SKM-1 (cell line): ENCODE results near the gene LRRK2.
A peak's percentile ranks its signal among the peaks of the same experiment; 100 is the strongest.

ENCODE experiments used
- DNase-seq: peaks from one replicate; lab custom pipeline; 2025; ENCODE audit not compliant: unreplicated experiment; lab: John Stamatoyannopoulos, UW

Gene LRRK2

GRCh38 chr12:40224439-40225291 lies at the start of gene LRRK2:
TSS of gene LRRK2 (plus strand) at chr12:40224997. CDS start at chr12:40225132, 135 bp downstream.
- peak; percentile 32 for DNase-seq

- DNase-seq = no peak
Measured at GRCh38 chr12:40175045-40175444, 49.8 kb upstream of the LRRK2 start.

GRCh38 chr12:40175489-40175888 lies 49.3 kb upstream of the LRRK2 start:
- no peak for DNase-seq

GRCh38 chr12:40178701-40179100 lies 46.1 kb upstream of the LRRK2 start:
- no peak for DNase-seq

GRCh38 chr12:40181490-40181889 lies 43.3 kb upstream of the LRRK2 start:
- no peak for DNase-seq

GRCh38 chr12:40183715-40184114 lies 41.1 kb upstream of the LRRK2 start:
- no peak for DNase-seq

- DNase-seq = no peak
Measured at GRCh38 chr12:40184493-40185302, 40.1 kb upstream of the LRRK2 start.

- DNase-seq = no peak
Measured at GRCh38 chr12:40185303-40185693, 39.5 kb upstream of the LRRK2 start.

- no peak for DNase-seq
Measured at GRCh38 chr12:40188558-40189320, 36.1 kb upstream of the LRRK2 start.

- no peak for DNase-seq
Measured at GRCh38 chr12:40192704-40193255, 32.0 kb upstream of the LRRK2 start.

GRCh38 chr12:40194846-40195245 lies 30.0 kb upstream of the LRRK2 start:
- DNase-seq = no peak

- no peak for DNase-seq
Measured at GRCh38 chr12:40197590-40197989, 27.2 kb upstream of the LRRK2 start.

- no peak for DNase-seq
Measured at GRCh38 chr12:40198601-40199000, 26.2 kb upstream of the LRRK2 start.

- DNase-seq = no peak
Measured at GRCh38 chr12:40202095-40203059, 22.4 kb upstream of the LRRK2 start.

GRCh38 chr12:40203060-40203430 lies 21.8 kb upstream of the LRRK2 start:
- DNase-seq = no peak

GRCh38 chr12:40204337-40204736 lies 20.5 kb upstream of the LRRK2 start:
- no peak for DNase-seq

- DNase-seq = no peak
Measured at GRCh38 chr12:40207551-40207950, 17.2 kb upstream of the LRRK2 start.

GRCh38 chr12:40208707-40209446 lies 15.9 kb upstream of the LRRK2 start:
- DNase-seq = peak; percentile 46

GRCh38 chr12:40209886-40210285 lies 14.9 kb upstream of the LRRK2 start:
- DNase-seq = no peak
